Stimulated activated CD8-positive, alpha-beta memory T cell treated with anti-CD3 and anti-CD28 coated beads, Interleukin-12 subunit alpha, Interleukin-12 subunit beta, amount 100 ng/mL, for 24 hours (primary cell): ENCODE measurements around the gene TBC1D3C.
"Not testable (repeated sequence)": the region's sequence is repeated elsewhere in the genome, so short reads cannot be mapped to it uniquely, and the experiment has no call there.

Experiments
- DNase-seq: peaks from one replicate; pipeline ENCODE4 v3.0.0-alpha.2; 2020; ENCODE audit errors: extremely low read depth

Gene TBC1D3C

DNA sequence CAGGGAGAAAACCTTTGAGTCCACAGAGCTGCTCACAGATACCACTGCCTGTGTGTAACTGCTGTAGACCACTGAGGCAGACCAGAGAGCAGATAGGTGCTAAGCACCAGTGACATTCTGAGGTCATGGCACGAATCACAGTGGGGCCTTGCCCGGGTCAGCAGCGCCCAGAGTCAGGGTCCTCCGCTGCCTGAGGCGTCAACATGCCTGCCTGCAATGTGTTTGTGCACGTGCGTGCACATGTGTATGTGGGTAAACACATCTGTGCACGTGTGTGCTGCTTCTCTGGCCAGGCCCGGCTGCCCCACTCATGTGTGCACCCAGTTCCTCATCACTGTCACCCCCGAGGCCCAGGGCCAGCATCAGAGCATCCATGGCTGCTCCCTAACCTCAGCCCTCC lies at the start of gene TBC1D3C:
TBC1D3C (minus strand) TSS at position 101 of the 400 bp plus-strand sequence. CDS start 1,568 bp downstream, outside the sequence.
- not testable (repeated sequence) for DNase-seq

DNA sequence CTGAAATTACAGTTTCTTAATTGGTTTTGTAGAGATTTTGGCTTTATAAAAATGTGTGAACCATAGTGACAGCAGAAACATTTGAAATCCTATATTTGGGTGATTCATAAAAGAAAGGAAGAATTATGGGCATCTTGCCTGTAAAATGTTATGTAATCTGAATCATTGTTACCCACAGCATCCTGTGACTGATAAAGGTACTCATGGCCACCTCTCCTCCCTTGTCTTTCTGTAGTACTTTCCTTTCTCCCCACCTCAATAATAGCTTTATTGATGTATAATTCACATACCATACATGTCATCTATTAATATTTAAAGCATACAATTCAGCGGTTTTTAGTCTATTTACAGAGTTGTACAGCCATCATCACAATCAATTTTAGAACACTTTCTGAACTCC lies 30.8 kb upstream of the TBC1D3C start:
- not testable (repeated sequence) for DNase-seq

DNA sequence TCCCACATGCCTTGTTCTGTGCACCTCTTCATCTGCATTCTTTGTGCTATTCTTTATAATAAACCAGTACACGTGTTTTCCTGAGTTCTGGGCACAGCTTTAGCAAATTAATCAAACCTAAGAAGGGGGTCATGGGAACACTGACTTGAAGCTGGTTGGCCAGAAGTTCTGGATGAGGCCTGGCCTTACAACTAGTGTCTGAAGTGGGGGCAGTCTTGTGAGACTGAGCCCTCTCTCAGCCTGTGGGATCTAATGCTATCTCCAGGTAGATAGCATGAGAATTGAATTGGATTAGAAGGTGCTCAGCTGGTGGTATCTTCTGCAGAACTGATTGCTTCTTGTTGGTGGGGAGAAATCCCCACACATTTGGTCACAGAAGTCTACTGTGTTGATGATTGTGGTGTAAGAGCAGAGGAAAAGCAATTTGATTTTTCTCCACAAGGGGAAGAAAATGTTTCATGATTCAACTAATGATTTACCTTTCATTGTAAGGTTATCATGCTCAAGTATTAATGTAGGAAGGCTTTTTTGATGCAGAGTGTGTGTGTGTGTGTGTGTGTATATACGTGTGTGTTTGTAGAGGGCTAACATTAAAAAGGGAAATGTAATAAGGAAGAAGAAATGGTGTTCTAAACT lies 25.7 kb upstream of the TBC1D3C start:
- DNase-seq, result not testable (repeated sequence)

DNA sequence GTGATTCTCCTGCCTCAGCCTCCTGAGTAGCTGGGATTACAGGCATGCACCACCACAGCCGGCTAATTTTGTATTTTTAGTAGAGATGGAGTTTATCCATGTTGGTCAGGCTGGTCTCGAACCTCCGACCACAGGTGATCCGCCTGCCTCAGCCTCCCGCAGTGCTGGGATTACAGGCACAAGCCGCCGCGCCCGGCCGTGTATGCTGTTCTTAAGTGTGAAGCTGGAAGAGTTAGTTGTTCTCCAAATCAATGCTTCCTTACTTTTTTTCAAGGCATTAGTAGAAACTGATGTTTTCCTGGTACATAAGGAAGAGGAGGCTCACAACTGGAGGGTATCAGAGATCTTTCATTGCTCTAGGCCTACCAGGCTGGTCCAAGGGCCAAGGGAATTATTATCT lies 19.7 kb upstream of the TBC1D3C start:
- not testable (repeated sequence) for DNase-seq

DNA sequence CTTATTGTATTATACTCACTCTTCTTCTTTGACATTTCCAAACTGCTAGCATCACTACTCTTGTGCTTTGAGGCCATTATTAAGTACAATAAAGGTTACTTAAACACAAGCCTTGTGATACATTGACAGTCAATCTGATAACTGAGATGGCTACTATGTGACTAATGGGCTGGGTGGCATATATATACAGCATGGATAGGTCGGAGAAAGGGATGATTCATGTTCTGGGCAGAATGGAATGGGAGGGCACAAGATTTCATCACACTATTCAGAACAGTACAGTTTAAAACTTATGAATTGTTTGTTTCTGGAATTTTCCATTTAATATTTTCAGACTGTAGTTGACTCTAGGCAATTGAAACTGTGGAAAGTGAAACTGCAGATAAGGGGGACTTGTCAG lies 18.9 kb upstream of the TBC1D3C start:
- DNase-seq, result not testable (repeated sequence)
